B cell (primary cell): ENCODE measurements around the gene YBEY. TPM values are rescaled to one million over a fixed set of nuclear protein-coding genes. Genes with fewer than 3 reads are reported as not detected.

Experiments used
- ATAC-seq: fragments of 200-7000 bp; cut with Tn5 transposase; one replicate; pipeline ENCODE4 v1.10.0; 2021; ENCODE audit warnings: low read depth, mild to moderate bottlenecking, moderate number of reproducible peaks, moderate library complexity
- CTCF ChIA-PET: fragments of 350-600 bp; sonication (Branson Sonifier 250); formaldehyde crosslinking; loops from one replicate; lab custom pipeline; 2021; ENCODE audit warnings: antibody characterized with exemption, inconsistent platforms; lab: Charles Lee
- POLR2A ChIA-PET: fragments of 350-600 bp; sonication (Branson Sonifier 250); formaldehyde crosslinking; loops from one replicate; lab custom pipeline; 2021; ENCODE audit warnings: antibody characterized with exemption; lab: Charles Lee
- DNase-seq: peaks from one replicate; pipeline ENCODE4 v3.0.0; 2013
- H2AFZ ChIP-seq: 2 replicates; pipeline ENCODE4 v1.6.1; 2012; ENCODE audit warnings: mild to moderate bottlenecking, low read depth, low read length; ENCODE audit not compliant: insufficient read depth, poor library complexity, severe bottlenecking
- H3K27ac ChIP-seq, 2 donors: 1 replicate in 1 of 2; 2 replicates in 1 of 2; pipeline ENCODE4 v1.5.1; 2012 to 2013; ENCODE audit warnings: low read length in 2 of 2, mild to moderate bottlenecking in 2 of 2, moderate library complexity in 1 of 2
- H3K27me3 ChIP-seq, 4 experiments: fragments of 200-600 bp in 1 of 4; sonication (generic) in 1 of 4; replicated peaks in 1 of 4; 1 replicate in 2 of 4; 2 replicates in 2 of 4; pipeline versions ENCODE4 v1.6.1 to v1.7.0; 2013 to 2016; ENCODE audit warnings: low read length in 3 of 4, mild to moderate bottlenecking in 2 of 4, mixed read lengths in 1 of 4, moderate library complexity in 1 of 4; ENCODE audit not compliant: insufficient read depth in 4 of 4, control insufficient read depth in 3 of 4; ENCODE audit errors: control extremely low read depth in 1 of 4
- H3K36me3 ChIP-seq, 2 experiments: replicated peaks in 1 of 2; 1 replicate in 1 of 2; 2 replicates in 1 of 2; pipeline versions ENCODE4 v1.6.1 to v1.7.1; 2013; ENCODE audit warnings: low read length in 1 of 2; ENCODE audit not compliant: insufficient read depth in 2 of 2, control insufficient read depth in 1 of 2; ENCODE audit errors: control extremely low read depth in 1 of 2, extremely low read depth in 1 of 2
- H3K4me1 ChIP-seq, 2 donors: fragments of 200-600 bp in 1 of 2; sonication (generic) in 1 of 2; 1 replicate in 1 of 2; 2 replicates in 1 of 2; pipeline versions ENCODE4 v1.5.1 to v1.6.1; 2013 to 2017; ENCODE audit warnings: low read length in 2 of 2; ENCODE audit not compliant: control insufficient read depth in 2 of 2, insufficient read depth in 2 of 2
- H3K4me2 ChIP-seq: replicated peaks from 2 replicates; pipeline ENCODE3; 2012; ENCODE audit warnings: mild to moderate bottlenecking, low read depth, low read length; ENCODE audit not compliant: poor library complexity, severe bottlenecking
- H3K4me3 ChIP-seq, 5 experiments: fragments of 200-600 bp in 1 of 5; sonication (generic) in 1 of 5; 1 replicate in 3 of 5; 2 replicates in 2 of 5; pipeline versions ENCODE4 v1.5.1 to v1.7.0; 2011 to 2016; ENCODE audit warnings: low read length in 4 of 5, mild to moderate bottlenecking in 4 of 5, low read depth in 2 of 5, control low read depth in 1 of 5, moderate library complexity in 1 of 5; ENCODE audit not compliant: insufficient read depth in 1 of 5; ENCODE audit errors: control extremely low read depth in 1 of 5, extremely low read depth in 1 of 5
- H3K79me2 ChIP-seq: fragments of 200-600 bp; sonication (generic); one replicate; pipeline ENCODE4 v1.6.0; 2016; ENCODE audit warnings: low read length; ENCODE audit not compliant: control insufficient read depth, insufficient read depth
- H3K9ac ChIP-seq: fragments of 200-600 bp; sonication (generic); 2 replicates; pipeline ENCODE4 v1.6.1; 2017; ENCODE audit warnings: mild to moderate bottlenecking, low read length, moderate library complexity
- H3K9me3 ChIP-seq, 3 donors: one replicate each; pipeline versions ENCODE4 v1.6.1 to v1.7.1; 2013; ENCODE audit warnings: low read length in 2 of 3; ENCODE audit not compliant: control insufficient read depth in 2 of 3, insufficient read depth in 1 of 3; ENCODE audit errors: control extremely low read depth in 1 of 3
- H4K20me1 ChIP-seq: 2 replicates; pipeline ENCODE4 v1.6.0; 2012; ENCODE audit warnings: mild to moderate bottlenecking, low read length; ENCODE audit not compliant: insufficient read depth, control insufficient read depth, poor library complexity, severe bottlenecking
- H3K27ac Mint-ChIP-seq: one replicate; pipeline ENCODE4 v1.8.0; 2021; ENCODE audit warnings: mixed read lengths
- H3K27me3 Mint-ChIP-seq: one replicate; pipeline ENCODE4 v1.8.0; 2021; ENCODE audit warnings: mixed read lengths
- H3K4me1 Mint-ChIP-seq: one replicate; pipeline ENCODE4 v1.8.0; 2021; ENCODE audit warnings: mixed read lengths
- H3K4me3 Mint-ChIP-seq: one replicate; pipeline ENCODE4 v1.8.0; 2021; ENCODE audit warnings: mixed read lengths
- H3K9me3 Mint-ChIP-seq: one replicate; pipeline ENCODE4 v1.8.0; 2022; ENCODE audit warnings: mixed read lengths; ENCODE audit not compliant: insufficient read depth
- CTCF ChIP-seq: fragments of 200-600 bp; IDR thresholded peaks from one replicate; pipeline ENCODE4 v1.8.0; 2022; ENCODE audit warnings: antibody characterized with exemption, mild to moderate bottlenecking
- EZH2 ChIP-seq: IDR thresholded peaks from 2 replicates; pipeline ENCODE4 v1.6.1; 2012; ENCODE audit warnings: borderline replicate concordance, low read depth, mild to moderate bottlenecking, moderate library complexity, low read length; ENCODE audit not compliant: insufficient read depth, poor library complexity, severe bottlenecking
- WGBS: methylation state at CpG from one replicate; pipeline ENCODE4 v1.1.5; 2013; ENCODE audit warnings: missing lambda C conversion rate; ENCODE audit not compliant: insufficient coverage; 5-methylcytosine and 5-hydroxymethylcytosine counted together
- intact Hi-C: fragments of 100-400 bp; cut with micrococcal nuclease; formaldehyde crosslinking; loops from one replicate; pipeline ENCODE4 v1.10.0; 2022
- polyA plus RNA-seq: library from polyadenylated mRNA; depleted of rRNA; stranded (reverse); fragments of >200 nt; gene quantifications from 2 replicates; pipeline ENCODE4 v1.2.3, GENCODE V29; 2012
- total RNA-seq, 2 donors: library from RNA; stranded (reverse); fragments of 120-200 nt in 1 of 2; gene quantifications; 1 replicate in 1 of 2; 2 replicates in 1 of 2; pipeline versions ENCODE4 v1.2.3 to v1.2.4, GENCODE V29; 2013 to 2022

The YBEY gene
- total and polyA plus RNA-seq, 2 donors (not counting 1 experiment from before 2014, with no cell fraction given) = 15.0 to 21.6 TPM

- ChIA-PET CTCF (no interaction called here), POLR2A (no interaction called here)
- H3K27me3 Mint-ChIP-seq = no peaks in the 10 kb centered on the region
- H3K36me3 ChIP-seq = peaks cover 5 to 87% of the 10 kb centered on the region in 2 experiments
- no peak overlapping the region for H2AFZ ChIP-seq
- H3K4me1 ChIP-seq = no peaks in the 10 kb centered on the region
- H3K4me3 Mint-ChIP-seq = no peak overlapping the region
- no peak overlapping the region for H3K27ac Mint-ChIP-seq
- no peaks in the 10 kb centered on the region for H3K9me3 Mint-ChIP-seq
- intact Hi-C loops = no loop called here
- ATAC-seq (no peak), DNase-seq (no peak)
- peaks cover 9% of the 10 kb centered on the region for H4K20me1 ChIP-seq
- no peaks in the 10 kb centered on the region for H3K27me3 ChIP-seq
- WGBS = 97% methylated on average over 8 of the region's 8 CpGs
- H3K9me3 ChIP-seq = no peaks in the 10 kb centered on the region
- H3K27ac ChIP-seq = no peak overlapping the region
- no peaks in the 10 kb centered on the region for H3K4me1 Mint-ChIP-seq
- H3K4me3 ChIP-seq = no peak overlapping the region
- no peak overlapping the region for H3K9ac ChIP-seq
- peaks cover 18% of the 10 kb centered on the region for H3K79me2 ChIP-seq
- H3K4me2 ChIP-seq = no peak overlapping the region
- TF ChIP-seq CTCF = no peak
- TF ChIP-seq EZH2 = no peak
Measured at GRCh38 chr21:46244602-46245001, 41.5 kb upstream of the YBEY start.

GRCh38 chr21:46245213-46245915 lies 40.8 kb upstream of the YBEY start:
- no peak overlapping the region for H2AFZ ChIP-seq
- H3K4me1 ChIP-seq = no peaks in the 10 kb centered on the region
- 67% methylated on average over 3 of the region's 3 CpGs for WGBS
- Mint-ChIP-seq H3K4me3 (no peak overlapping the region), H3K27ac (no peak overlapping the region), H3K4me1 (peaks cover 7% of the 10 kb centered on the region), H3K27me3 (no peaks in the 10 kb centered on the region), H3K9me3 (no peaks in the 10 kb centered on the region)
- peaks cover 9% of the 10 kb centered on the region for H4K20me1 ChIP-seq
- H3K27ac ChIP-seq = no peak overlapping the region
- intact Hi-C loops = no loop called here
- H3K79me2 ChIP-seq = peaks cover 22% of the 10 kb centered on the region
- no peak for TF ChIP-seq EZH2
- no peaks in the 10 kb centered on the region for H3K9me3 ChIP-seq
- H3K27me3 ChIP-seq = no peaks in the 10 kb centered on the region
- DNase-seq = no peak
- POLR2A ChIA-PET = no interaction called here
- H3K36me3 ChIP-seq = peaks cover 5 to 87% of the 10 kb centered on the region in 2 experiments
- no peak overlapping the region for H3K4me2 ChIP-seq
- no peak for ATAC-seq
- no peak overlapping the region for H3K4me3 ChIP-seq
- H3K9ac ChIP-seq = no peak overlapping the region
- CTCF ChIA-PET = no interaction called here
